SJCRH30 (cell line): ENCODE results near the gene LCE5A. TPM values are rescaled to one million over a fixed set of nuclear protein-coding genes. Genes with fewer than 3 reads are reported as not detected.
A peak's percentile ranks its signal among the peaks of the same experiment; 100 is the strongest.
"Not testable (repeated sequence)": the region's sequence is repeated elsewhere in the genome, so short reads cannot be mapped to it uniquely, and the experiment has no call there.

Experiments used
- DNase-seq, 2 experiments: peaks; one replicate each; pipeline ENCODE4 v3.0.0-alpha.2; 2015 to 2020
- H3K27ac ChIP-seq: fragments of 250-450 bp; sonication (Bioruptor Pico); 2 replicates; pipeline ENCODE4 v1.5.1; 2020; ENCODE audit warnings: mild to moderate bottlenecking, moderate library complexity
- H3K27me3 ChIP-seq: fragments of 250-450 bp; sonication (Bioruptor Pico); 2 replicates; pipeline ENCODE4 v1.5.1; 2020; ENCODE audit warnings: mild to moderate bottlenecking, moderate library complexity
- H3K36me3 ChIP-seq: fragments of 250-450 bp; sonication (Bioruptor Pico); 2 replicates; pipeline ENCODE4 v1.5.1; 2020; ENCODE audit warnings: mild to moderate bottlenecking, moderate library complexity
- H3K4me1 ChIP-seq: fragments of 250-450 bp; sonication (Bioruptor Pico); 2 replicates; pipeline ENCODE4 v1.5.1; 2020; ENCODE audit warnings: mild to moderate bottlenecking, moderate library complexity
- H3K4me3 ChIP-seq: fragments of 250-450 bp; sonication (Bioruptor Pico); 2 replicates; pipeline ENCODE4 v1.5.1; 2020; ENCODE audit warnings: mild to moderate bottlenecking, moderate library complexity
- H3K9me3 ChIP-seq: fragments of 250-450 bp; sonication (Bioruptor Pico); replicated peaks from 2 replicates; pipeline ENCODE4 v1.5.1; 2020; ENCODE audit warnings: mild to moderate bottlenecking, moderate library complexity
- total RNA-seq: library from RNA; depleted of rRNA; stranded (reverse); fragments of >200 nt; shearing (Covaris generic); gene quantifications from 2 replicates; pipeline ENCODE4 v1.2.3, GENCODE V29; 2014; rRNA removed

The LCE5A gene, protein sequence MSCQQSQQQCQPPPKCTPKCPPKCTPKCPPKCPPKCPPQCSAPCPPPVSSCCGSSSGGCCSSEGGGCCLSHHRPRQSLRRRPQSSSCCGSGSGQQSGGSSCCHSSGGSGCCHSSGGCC
- not detected in 2 replicates for total RNA-seq

DNA sequence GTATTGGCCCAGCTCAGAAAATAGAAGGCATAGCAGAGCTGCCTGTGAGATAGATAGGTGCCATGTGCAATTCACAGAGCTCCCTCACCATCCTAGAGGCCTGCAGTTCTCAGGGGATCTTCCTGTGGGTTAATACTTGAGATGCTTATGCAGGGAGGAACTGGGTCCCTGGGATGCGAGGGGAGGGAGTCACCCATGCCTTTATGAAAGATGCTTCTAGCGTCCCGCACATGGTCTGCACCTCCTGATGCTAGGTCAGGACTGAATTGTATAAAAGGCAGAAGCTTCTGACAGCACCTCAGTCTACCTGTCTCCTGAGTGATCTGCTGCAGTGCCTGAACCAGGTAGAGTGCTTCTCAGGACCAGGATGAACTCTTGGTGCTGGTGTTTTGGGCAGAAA lies at the start of gene LCE5A:
LCE5A (plus strand) TSS at position 301 of the 400 bp plus-strand sequence. CDS start 732 bp downstream, outside the sequence.
- H3K27ac ChIP-seq: no peak within 1 kb of the TSS

DNA sequence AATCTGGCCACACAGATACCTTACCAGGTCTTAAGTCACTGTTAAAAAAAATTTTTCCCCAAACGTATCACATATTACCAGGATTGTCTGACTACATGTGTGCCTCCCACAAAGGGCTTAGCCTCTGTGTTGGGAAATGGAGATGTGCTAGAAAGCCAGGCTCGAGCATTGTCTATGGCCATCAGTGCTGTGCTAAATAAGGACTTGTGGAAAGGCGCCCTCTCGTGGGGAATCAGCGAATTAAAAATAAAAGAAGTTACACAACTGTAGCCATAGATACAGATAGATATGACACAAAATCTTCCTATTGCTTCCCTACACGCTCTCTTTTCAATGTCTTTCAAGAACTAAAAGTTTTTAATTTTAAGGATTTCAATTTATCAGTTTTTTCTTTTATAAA lies 49.1 kb upstream of the LCE5A start:
- Histone ChIP-seq H3K4me3 (no peak overlapping the region), H3K36me3 (no peaks in the 10 kb centered on the region), H3K27me3 (no peaks in the 10 kb centered on the region), H3K4me1 (no peaks in the 10 kb centered on the region), H3K27ac (no peak overlapping the region), H3K9me3 (no peaks in the 10 kb centered on the region; the same call in 1 of the 2 replicates)
- DNase-seq: peak; percentile 49 to 74

More for the DNA sequence above, at the start of gene LCE5A:
- no peak within 1 kb of the TSS for H3K4me3 ChIP-seq
- H3K4me1 ChIP-seq: no peaks in the 10 kb centered on the region
- no peaks in the 10 kb centered on the region for H3K9me3 ChIP-seq
- no peaks in the 10 kb centered on the region for H3K27me3 ChIP-seq
- DNase-seq: no peak
- no peaks in the 10 kb centered on the region for H3K36me3 ChIP-seq

DNA sequence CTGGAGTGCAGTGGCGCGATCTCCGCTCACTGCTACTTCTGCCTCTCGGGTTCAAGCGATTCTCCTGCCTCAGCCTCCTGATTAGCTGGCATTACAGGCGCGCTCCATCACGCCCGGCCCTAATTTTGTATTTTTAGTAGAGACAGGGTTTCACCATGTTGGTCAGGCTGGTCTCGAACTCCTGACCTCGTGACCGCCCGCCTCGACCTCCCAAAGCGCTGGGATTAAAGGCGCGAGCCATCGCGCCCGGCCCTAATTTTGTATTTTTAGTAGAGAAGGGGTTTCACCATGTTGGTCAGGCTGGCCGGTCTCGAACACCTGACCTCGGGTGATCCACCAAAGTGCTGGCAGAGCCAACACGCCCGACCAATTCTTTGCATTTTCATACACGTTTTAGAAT lies 48.0 kb upstream of the LCE5A start:
- H3K4me1 ChIP-seq: no peaks in the 10 kb centered on the region
- H3K4me3 ChIP-seq: no peak overlapping the region
- H3K27ac ChIP-seq: no peak overlapping the region
- H3K9me3 ChIP-seq: no peaks in the 10 kb centered on the region; the same call in 1 of the 2 replicates
- no peaks in the 10 kb centered on the region for H3K36me3 ChIP-seq
- no peaks in the 10 kb centered on the region for H3K27me3 ChIP-seq
- no peak for DNase-seq

DNA sequence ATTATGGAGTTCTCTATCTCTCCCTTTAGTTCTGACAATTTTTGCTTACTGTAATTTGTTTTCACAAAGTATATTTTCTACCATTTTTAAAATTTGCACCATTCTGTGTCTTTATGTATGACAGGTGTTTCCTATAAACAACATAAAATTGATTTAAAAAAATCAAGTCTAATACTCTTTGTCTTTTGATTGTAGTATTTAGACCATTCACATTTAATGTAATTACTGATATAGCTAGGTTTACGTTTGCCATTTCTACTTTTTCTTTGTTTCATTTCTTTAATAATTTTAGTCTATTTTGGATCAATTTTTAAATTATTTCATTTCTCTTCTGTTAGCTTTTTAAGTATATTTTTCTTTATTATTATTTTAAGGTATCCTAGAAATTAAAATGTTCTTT lies 44.4 kb upstream of the LCE5A start:
- no peaks in the 10 kb centered on the region; the same call in 1 of the 2 replicates for H3K9me3 ChIP-seq
- no peak for DNase-seq
- no peaks in the 10 kb centered on the region for H3K27me3 ChIP-seq
- no peak overlapping the region for H3K4me3 ChIP-seq
- no peaks in the 10 kb centered on the region for H3K4me1 ChIP-seq
- H3K36me3 ChIP-seq: no peaks in the 10 kb centered on the region
- no peak overlapping the region for H3K27ac ChIP-seq

DNA sequence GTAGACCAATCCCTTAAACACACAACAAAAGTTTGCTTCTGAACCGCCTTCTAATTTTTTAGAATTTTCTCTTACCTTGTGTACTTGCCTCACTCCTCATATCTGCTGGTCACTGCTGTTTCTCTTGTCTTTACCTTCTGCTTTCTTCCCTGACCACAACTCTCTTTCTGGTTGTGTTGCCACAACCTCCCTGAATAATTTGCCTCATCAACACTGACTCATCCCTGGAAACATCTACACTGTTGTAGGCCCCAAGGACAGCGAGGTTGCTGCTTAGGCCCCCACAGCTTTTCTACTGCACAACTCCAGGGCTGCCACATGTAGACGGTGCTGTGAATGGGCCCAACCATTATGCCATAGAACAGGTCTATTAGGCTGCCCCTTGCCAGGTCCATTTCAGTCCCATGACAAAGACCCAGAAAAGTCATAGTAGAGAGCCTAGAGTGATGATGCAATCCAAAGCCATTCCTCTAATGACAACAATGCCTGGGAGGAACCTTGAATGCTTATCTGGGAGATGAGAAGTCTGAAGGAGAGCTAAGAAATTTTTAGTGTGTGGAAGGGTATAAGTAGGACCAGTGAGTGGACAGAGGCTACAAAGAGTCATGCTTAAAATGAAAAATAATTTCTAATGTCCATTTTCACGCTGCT lies 36.6 kb upstream of the LCE5A start:
- Histone ChIP-seq H3K36me3 (no peaks in the 10 kb centered on the region), H3K27me3 (no peaks in the 10 kb centered on the region), H3K27ac (no peak overlapping the region), H3K4me3 (no peak overlapping the region), H3K9me3 (no peaks in the 10 kb centered on the region), H3K4me1 (no peaks in the 10 kb centered on the region)
- DNase-seq: no peak

DNA sequence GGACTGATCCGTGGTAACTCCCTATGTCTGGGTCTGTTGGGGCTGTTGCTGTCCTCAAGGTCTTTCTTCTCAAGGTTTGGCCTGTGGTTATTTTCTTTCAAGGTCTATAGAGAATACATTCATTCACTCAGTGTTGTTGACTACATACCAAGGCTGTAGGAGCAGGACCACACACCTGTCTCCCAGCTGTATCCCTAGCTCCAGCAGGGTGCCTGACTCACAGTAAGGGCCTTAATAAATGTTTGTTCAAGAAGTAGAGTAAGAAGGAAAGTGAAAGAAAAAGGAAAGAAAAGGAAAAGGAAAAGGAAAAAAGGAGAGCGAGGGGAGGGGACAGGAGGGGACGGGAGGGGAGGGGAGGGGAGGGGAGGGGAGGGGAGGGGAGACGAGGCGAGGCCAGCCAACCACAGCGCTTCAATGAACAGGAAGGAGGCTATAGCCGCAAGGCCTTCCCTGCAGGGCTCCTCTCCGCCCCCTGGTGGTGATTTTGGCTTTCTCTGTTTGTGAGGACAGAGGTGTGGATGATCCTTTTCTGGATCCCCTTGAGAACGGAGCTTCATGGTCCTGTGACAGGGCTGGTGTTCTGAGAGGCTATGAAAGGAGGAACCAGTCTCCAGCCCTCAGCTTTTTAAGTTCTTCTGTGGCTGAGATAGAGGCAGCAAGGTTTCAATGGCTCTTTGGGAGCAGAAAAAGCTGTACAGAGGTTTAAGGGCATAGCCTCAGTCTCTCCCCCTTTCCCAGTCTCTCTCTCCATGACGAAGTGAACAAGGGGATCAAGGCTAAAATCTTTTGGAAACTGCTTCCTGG lies 30.6 kb upstream of the LCE5A start:
- Histone ChIP-seq H3K4me3 (no peak overlapping the region), H3K36me3 (no peaks in the 10 kb centered on the region), H3K9me3 (no peaks in the 10 kb centered on the region), H3K27ac (no peak overlapping the region), H3K4me1 (no peaks in the 10 kb centered on the region), H3K27me3 (no peaks in the 10 kb centered on the region)
- DNase-seq: peak; percentile 62 to 65

DNA sequence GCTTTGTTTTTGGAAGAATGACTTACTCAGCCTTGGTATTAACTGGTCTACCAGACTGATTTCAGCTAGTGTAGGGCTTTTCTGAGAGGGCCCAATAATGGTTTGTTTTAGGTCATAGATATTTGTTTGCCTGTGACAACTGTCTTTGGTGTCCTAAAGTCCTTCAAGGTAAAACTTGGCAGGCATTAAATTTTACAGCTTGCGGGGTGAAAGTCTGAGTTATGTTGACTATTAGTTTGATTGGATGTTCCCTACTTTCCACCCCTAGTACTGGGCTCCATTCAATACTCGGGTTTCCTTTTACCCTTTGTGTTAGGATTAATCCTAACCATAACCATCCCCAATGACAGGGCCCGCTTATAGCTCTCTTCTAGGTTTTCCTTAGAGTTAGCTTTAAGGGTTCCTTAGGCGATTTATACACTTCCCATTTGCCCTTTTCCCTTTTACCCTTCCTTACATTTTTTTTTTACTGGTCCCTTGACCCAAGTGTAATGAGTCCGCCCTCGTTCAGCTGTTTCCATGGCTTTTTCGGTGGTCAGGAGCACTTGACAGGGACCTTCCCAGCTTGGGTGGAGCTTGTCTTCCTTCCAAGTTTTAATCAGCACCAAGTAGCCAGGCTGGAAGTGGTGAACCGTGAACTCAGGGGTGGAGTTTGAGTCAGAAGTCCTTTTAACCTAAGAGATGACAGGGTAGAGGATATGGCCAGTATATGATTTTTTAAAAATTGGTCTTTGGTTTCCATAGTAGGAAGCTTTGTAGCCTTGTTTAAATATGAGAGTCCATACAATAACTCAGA lies 28.5 kb upstream of the LCE5A start:
- no peaks in the 10 kb centered on the region for H3K36me3 ChIP-seq
- no peak overlapping the region for H3K27ac ChIP-seq
- H3K27me3 ChIP-seq: no peaks in the 10 kb centered on the region
- DNase-seq: no peak
- no peak overlapping the region for H3K4me3 ChIP-seq
- H3K4me1 ChIP-seq: no peaks in the 10 kb centered on the region
- H3K9me3 ChIP-seq: no peaks in the 10 kb centered on the region

DNA sequence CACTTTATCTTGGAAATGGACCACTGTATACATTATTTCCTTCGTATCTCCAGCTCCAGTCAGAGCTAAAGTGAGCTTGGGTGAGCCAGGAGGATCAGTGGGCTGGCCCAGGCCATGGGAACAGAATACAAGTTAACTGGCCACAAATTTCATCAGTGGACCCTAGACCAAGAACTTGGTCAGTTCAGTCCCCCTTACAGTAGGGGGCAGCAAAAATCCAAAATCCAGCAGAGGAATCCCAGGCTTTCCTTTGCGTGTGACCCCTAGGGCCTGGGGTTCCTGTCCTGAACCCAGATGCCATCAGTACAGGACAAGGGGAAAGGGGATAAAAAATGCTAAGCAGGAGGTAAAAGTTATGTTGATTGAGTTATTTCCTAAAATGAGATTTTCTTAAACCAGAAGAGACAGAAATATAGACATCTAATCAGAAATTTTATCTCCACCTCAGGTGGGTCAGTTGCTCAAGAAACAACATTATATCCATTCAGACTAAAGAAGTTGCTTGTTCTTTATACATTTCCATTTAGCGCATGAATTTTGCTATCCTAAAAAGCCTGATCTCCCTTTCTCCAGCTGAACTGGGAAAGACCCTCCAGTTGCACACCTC lies 24.1 kb upstream of the LCE5A start:
- Histone ChIP-seq H3K4me1 (no peaks in the 10 kb centered on the region), H3K9me3 (no peaks in the 10 kb centered on the region), H3K4me3 (no peak overlapping the region), H3K27ac (no peak overlapping the region), H3K36me3 (no peaks in the 10 kb centered on the region), H3K27me3 (no peaks in the 10 kb centered on the region)
- DNase-seq: peak in 1 of 2 experiments; percentile 34

DNA sequence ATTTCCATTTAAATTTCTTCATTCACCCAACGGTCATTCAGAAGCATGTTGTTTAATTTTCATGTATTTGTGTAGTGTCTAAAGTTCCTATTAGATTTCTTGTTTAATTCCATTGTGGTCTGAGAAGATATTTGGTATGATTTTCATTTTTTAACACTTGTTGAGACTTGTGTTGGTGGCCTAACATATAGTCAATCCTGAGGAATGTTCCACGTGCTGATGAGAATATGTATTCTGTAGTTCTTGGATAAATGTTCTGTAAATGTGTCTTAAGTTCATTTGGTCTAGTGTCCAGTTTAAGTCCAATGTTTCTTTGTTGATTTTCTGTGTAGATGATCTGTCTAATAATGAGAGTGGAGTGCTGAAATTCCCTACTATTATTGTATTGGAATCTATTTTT lies 22.7 kb upstream of the LCE5A start:
- no peaks in the 10 kb centered on the region for H3K4me1 ChIP-seq
- no peak overlapping the region for H3K4me3 ChIP-seq
- no peaks in the 10 kb centered on the region for H3K36me3 ChIP-seq
- no peak for DNase-seq
- no peaks in the 10 kb centered on the region for H3K9me3 ChIP-seq
- no peak overlapping the region for H3K27ac ChIP-seq
- no peaks in the 10 kb centered on the region for H3K27me3 ChIP-seq

DNA sequence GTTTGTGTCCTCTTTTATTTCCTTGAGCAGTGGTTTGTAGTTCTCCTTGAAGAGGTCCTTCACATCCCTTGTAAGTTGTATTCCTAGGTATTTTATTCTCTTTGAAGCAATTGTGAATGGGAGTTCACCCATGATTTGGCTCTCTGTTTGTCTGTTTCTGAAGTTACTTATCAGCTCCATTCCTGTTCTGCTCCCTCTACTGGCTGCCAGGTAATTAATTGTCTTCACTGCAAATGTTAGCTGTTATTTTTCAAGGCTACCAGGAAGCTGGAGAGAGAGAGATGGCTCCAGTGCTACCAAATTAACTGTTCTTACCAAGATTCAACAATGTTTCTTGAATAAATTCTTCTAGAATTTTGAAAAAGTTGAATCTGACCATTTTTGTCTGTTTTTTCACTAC lies 19.1 kb upstream of the LCE5A start:
- H3K27ac ChIP-seq, DNase-seq, H3K9me3 ChIP-seq: not testable (repeated sequence)

DNA sequence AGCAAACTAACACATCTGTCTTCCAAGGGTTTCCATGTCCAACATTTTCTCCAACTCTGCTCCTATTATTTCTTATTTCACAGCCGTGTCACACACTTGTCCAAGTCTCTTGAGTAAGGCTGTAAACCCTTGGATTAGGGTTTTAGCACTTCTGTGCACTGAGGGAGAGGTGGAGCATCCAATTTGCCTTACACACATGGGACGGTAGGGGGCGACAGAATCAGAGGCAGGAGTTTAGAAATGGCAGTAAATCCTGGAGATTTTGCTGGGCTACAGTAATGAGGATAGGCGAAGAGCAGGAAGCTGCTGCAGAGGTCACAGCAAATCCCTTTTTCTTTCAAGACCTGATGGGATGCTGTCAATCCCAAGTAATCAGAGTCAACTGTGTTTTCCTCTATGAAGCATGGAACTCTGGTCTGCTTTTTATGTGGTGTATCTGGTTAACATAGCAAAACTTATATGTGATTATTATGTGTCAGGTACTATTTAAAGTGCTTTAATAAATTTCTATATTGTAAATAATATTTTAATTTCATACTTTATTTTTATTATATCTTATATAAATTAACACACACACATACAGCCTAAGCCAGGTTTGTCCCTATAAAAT lies 15.4 kb upstream of the LCE5A start:
- Histone ChIP-seq H3K27me3 (no peaks in the 10 kb centered on the region), H3K4me3 (no peak overlapping the region), H3K9me3 (no peaks in the 10 kb centered on the region), H3K4me1 (no peaks in the 10 kb centered on the region), H3K27ac (no peak overlapping the region), H3K36me3 (no peaks in the 10 kb centered on the region)
- peak; percentile 46 to 68 for DNase-seq

More for the DNA sequence above, 19.1 kb upstream of the LCE5A start:
- not testable (repeated sequence) for H3K4me1 ChIP-seq, H3K4me3 ChIP-seq, H3K27me3 ChIP-seq, H3K36me3 ChIP-seq

DNA sequence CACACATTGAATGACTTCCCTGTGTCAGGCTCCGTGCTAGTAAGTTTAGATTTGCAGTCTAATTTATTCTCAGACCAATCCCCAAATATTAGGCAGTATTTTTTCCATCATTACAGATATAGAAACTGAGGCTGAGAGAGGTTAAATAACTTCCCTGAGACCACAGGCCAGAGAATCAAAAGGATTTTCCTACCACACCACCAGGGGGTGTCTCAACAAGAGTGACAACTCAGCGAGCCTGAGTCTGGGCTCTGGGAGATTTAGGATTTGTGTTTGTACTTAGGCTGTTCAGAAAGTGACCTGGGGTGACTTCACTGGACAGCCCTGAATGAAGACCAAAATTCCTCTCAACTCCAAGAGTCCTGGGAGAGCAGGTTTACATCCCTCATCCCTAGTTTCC lies 13.3 kb upstream of the LCE5A start:
- H3K4me1 ChIP-seq: no peaks in the 10 kb centered on the region
- H3K9me3 ChIP-seq: no peaks in the 10 kb centered on the region
- H3K36me3 ChIP-seq: no peaks in the 10 kb centered on the region
- peak in 1 of 2 experiments; percentile 13 for DNase-seq
- H3K4me3 ChIP-seq: no peak overlapping the region
- H3K27me3 ChIP-seq: no peaks in the 10 kb centered on the region
- H3K27ac ChIP-seq: no peak overlapping the region

DNA sequence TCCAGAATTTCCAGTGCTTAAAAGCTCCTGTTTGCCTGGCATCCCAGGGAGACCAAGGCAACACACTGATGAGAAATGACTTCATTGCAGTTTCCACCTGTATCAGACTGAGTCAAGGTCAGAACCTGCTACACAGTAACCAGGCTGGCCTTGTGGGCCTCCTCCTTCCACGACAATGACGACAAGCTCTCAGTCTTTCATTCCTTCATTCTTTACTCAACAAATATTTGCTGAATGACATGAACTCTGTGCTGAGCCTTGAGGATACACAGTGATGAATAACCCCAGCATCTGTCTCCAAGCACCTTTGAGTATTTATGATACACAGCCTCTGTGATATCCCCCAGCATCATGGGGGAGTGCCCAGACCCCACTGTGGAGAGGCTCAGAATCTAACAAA lies 8.9 kb upstream of the LCE5A start:
- Histone ChIP-seq H3K27me3 (no peaks in the 10 kb centered on the region), H3K36me3 (no peaks in the 10 kb centered on the region), H3K4me3 (no peak overlapping the region), H3K9me3 (no peaks in the 10 kb centered on the region), H3K27ac (no peak overlapping the region), H3K4me1 (no peaks in the 10 kb centered on the region)
- no peak for DNase-seq

DNA sequence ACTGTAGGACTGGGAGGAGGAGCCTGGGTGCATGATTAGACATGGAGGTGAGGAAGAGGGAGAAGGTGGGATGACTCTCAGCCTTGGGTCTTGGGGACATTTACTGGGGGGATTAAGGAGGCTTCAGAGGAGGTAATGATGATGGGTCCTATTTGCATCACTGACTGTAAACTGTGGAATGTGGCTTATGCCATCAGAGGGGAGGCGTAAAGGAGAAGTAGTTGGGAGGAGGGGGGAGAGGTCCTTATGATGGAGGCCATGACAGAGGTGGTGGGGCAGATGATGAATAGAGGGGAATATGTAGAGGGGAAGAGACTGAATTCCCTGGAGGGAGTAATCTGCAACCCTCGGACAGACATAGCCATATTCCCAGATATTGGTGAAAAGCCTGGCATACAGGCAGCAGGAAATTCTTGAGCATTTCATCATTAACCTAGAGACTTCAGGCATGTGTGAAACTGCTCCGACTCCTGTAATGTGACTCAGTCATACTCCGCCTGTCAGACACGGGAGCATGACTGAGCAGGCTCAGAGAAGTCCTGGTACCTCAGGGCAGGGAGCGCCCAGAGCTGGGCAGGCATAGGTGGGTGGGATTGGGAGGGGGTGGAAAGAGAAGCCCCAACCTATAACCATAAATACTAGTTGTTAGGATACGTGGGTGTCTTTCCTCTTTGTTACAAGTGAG lies 8.0 kb upstream of the LCE5A start:
- DNase-seq: no peak
- no peaks in the 10 kb centered on the region for H3K4me1 ChIP-seq
- no peak overlapping the region for H3K4me3 ChIP-seq
- no peaks in the 10 kb centered on the region for H3K36me3 ChIP-seq
- H3K27ac ChIP-seq: no peak overlapping the region
- no peaks in the 10 kb centered on the region for H3K27me3 ChIP-seq
- H3K9me3 ChIP-seq: no peaks in the 10 kb centered on the region
